IMR-90 (cell line): ENCODE results near the gene LMTK2. TPM values are rescaled to one million over a fixed set of nuclear protein-coding genes. Genes with fewer than 3 reads are reported as not detected.

Experiments
- ATAC-seq: fragments of 200-7000 bp; cut with Tn5 transposase; 2 replicates; pipeline ENCODE4 v1.9.1; 2020; ENCODE audit warnings: low read depth, mild to moderate bottlenecking, moderate library complexity
- BruUV-seq: library from RNA; stranded (reverse); fragments of 400-500 nt; replicated peaks from 2 replicates; lab custom pipeline; 2021; lab: Mats Ljungman, UMichigan
- CTCF ChIA-PET: fragments of 300-600 bp; formaldehyde crosslinking; extraction: SDS; loops from one replicate; lab custom pipeline; 2021; ENCODE audit warnings: antibody characterized with exemption; lab: Yijun Ruan, JAX
- POLR2A ChIA-PET: fragments of 300-600 bp; sonication (Branson Sonifier 250); formaldehyde crosslinking; loops from one replicate; lab custom pipeline; 2022; ENCODE audit warnings: antibody characterized with exemption; ENCODE audit not compliant: unreplicated experiment; lab: Charles Lee
- DNase-seq: peaks from one replicate; pipeline ENCODE4 v3.0.0; 2013
- H2AFZ ChIP-seq: replicated peaks from 2 replicates; pipeline ENCODE3; 2013; ENCODE audit warnings: low read length, mild to moderate bottlenecking; ENCODE audit not compliant: poor library complexity
- H2AK5ac ChIP-seq: 2 replicates; pipeline ENCODE4 v1.6.1; 2013; ENCODE audit warnings: low read depth, low read length, inconsistent platforms
- H2AK9ac ChIP-seq: replicated peaks from 2 replicates; pipeline ENCODE3; 2013; ENCODE audit warnings: mild to moderate bottlenecking, low read depth, low read length, moderate library complexity; ENCODE audit not compliant: poor library complexity
- H2BK120ac ChIP-seq: 2 replicates; pipeline ENCODE4 v1.6.1; 2013; ENCODE audit warnings: low read depth, low read length, inconsistent platforms
- H2BK15ac ChIP-seq: 3 replicates; pipeline ENCODE4 v1.6.1; 2013; ENCODE audit warnings: low read depth, low read length, inconsistent platforms
- H2BK20ac ChIP-seq: 2 replicates; pipeline ENCODE4 v1.6.1; 2013; ENCODE audit warnings: low read depth, mild to moderate bottlenecking, inconsistent platforms, low read length, moderate library complexity
- H2BK5ac ChIP-seq: 2 replicates; pipeline ENCODE4 v1.6.1; 2013; ENCODE audit warnings: mild to moderate bottlenecking, low read depth, low read length, inconsistent platforms; ENCODE audit not compliant: poor library complexity, severe bottlenecking
- H3K14ac ChIP-seq: replicated peaks from 2 replicates; pipeline ENCODE4 v1.6.1; 2013; ENCODE audit warnings: low read depth, low read length, inconsistent platforms
- H3K18ac ChIP-seq: 2 replicates; pipeline ENCODE4 v1.6.1; 2013; ENCODE audit warnings: low read depth, low read length, control low read depth
- H3K23ac ChIP-seq: 2 replicates; pipeline ENCODE4 v1.6.1; 2013; ENCODE audit warnings: low read depth, low read length, inconsistent platforms
- H3K27ac ChIP-seq: 2 replicates; pipeline ENCODE4 v1.5.1; 2013; ENCODE audit warnings: mild to moderate bottlenecking, control low read depth, low read length; ENCODE audit not compliant: insufficient read depth
- H3K27me3 ChIP-seq: 2 replicates; pipeline ENCODE4 v1.6.1; 2013; ENCODE audit warnings: low read length; ENCODE audit not compliant: control insufficient read depth, insufficient read depth
- H3K36me3 ChIP-seq: 2 replicates; pipeline ENCODE4 v1.6.1; 2013; ENCODE audit warnings: low read length, mixed read lengths; ENCODE audit not compliant: control insufficient read depth, insufficient read depth
- H3K4ac ChIP-seq: 2 replicates; pipeline ENCODE4 v1.6.1; 2013; ENCODE audit warnings: low read depth, low read length, inconsistent platforms
- H3K4me1 ChIP-seq: 2 replicates; pipeline ENCODE4 v1.6.1; 2013; ENCODE audit warnings: low read length, mixed read lengths; ENCODE audit not compliant: control insufficient read depth, insufficient read depth
- H3K4me2 ChIP-seq: 2 replicates; pipeline ENCODE4 v1.6.1; 2013; ENCODE audit warnings: low read depth, mild to moderate bottlenecking, control low read depth, low read length, moderate library complexity
- H3K4me3 ChIP-seq: 2 replicates; pipeline ENCODE4 v1.5.1; 2013; ENCODE audit warnings: low read depth, mild to moderate bottlenecking, control low read depth, low read length, moderate library complexity; ENCODE audit not compliant: insufficient read depth
- H3K56ac ChIP-seq: 2 replicates; pipeline ENCODE4 v1.6.1; 2013; ENCODE audit warnings: low read length, inconsistent platforms; ENCODE audit not compliant: insufficient read depth; ENCODE audit errors: extremely low read depth
- H3K79me1 ChIP-seq, 2 experiments: 2 replicates each; pipeline ENCODE4 v1.6.1; 2013; ENCODE audit warnings: low read length in 2 of 2, inconsistent platforms in 1 of 2, low read depth in 1 of 2
- H3K9ac ChIP-seq: 2 replicates; pipeline ENCODE4 v1.6.1; 2013; ENCODE audit warnings: low read depth, low read length, control low read depth
- H3K9me1 ChIP-seq: 2 replicates; pipeline ENCODE4 v1.6.1; 2013; ENCODE audit warnings: low read length, inconsistent platforms; ENCODE audit not compliant: insufficient read depth
- H3K9me3 ChIP-seq: 2 replicates; pipeline ENCODE4 v1.6.1; 2013; ENCODE audit warnings: low read length; ENCODE audit not compliant: control insufficient read depth, insufficient read depth
- H4K20me1 ChIP-seq: 2 replicates; pipeline ENCODE4 v1.6.1; 2013; ENCODE audit warnings: low read length, inconsistent platforms; ENCODE audit not compliant: insufficient read depth
- H4K5ac ChIP-seq: 2 replicates; pipeline ENCODE4 v1.6.1; 2013; ENCODE audit warnings: mild to moderate bottlenecking, low read depth, low read length, control low read depth
- H4K8ac ChIP-seq, 2 experiments: 2 replicates each; pipeline ENCODE4 v1.6.1; 2013; ENCODE audit warnings: low read depth in 2 of 2, low read length in 2 of 2, control low read depth in 1 of 2, inconsistent platforms in 1 of 2
- H4K91ac ChIP-seq: 2 replicates; pipeline ENCODE4 v1.6.1; 2013; ENCODE audit warnings: low read depth, low read length, inconsistent platforms; ENCODE audit not compliant: insufficient read depth
- BHLHE40 ChIP-seq: fragments of 150-350 bp; IDR thresholded peaks from 2 replicates; pipeline ENCODE4 v1.6.1; 2016; ENCODE audit warnings: mild to moderate bottlenecking, low read depth, low read length
- CTCF ChIP-seq: conservative IDR thresholded peaks from 2 replicates; pipeline ENCODE4 v1.5.1; 2012; ENCODE audit warnings: mild to moderate bottlenecking, low read depth, low read length, improper control_type of control experiment
- FOS ChIP-seq: fragments of 150-350 bp; IDR thresholded peaks from 2 replicates; pipeline ENCODE4 v1.6.1; 2016; ENCODE audit warnings: low read depth, low read length
- MAFK ChIP-seq: IDR thresholded peaks from 2 replicates; pipeline ENCODE4 v1.6.1; 2012; ENCODE audit warnings: low read depth, low read length, improper control_type of control experiment
- MAZ ChIP-seq: IDR thresholded peaks from 2 replicates; pipeline ENCODE4 v1.6.1; 2012; ENCODE audit warnings: low read depth, mild to moderate bottlenecking, low read length, improper control_type of control experiment, moderate library complexity, borderline replicate concordance
- NFE2L2 ChIP-seq: fragments of 150-350 bp; IDR thresholded peaks from 2 replicates; pipeline ENCODE4 v1.6.1; 2016; ENCODE audit warnings: low read depth, mild to moderate bottlenecking, low read length
- RCOR1 ChIP-seq: IDR thresholded peaks from 2 replicates; pipeline ENCODE4 v1.6.1; 2012; ENCODE audit warnings: mild to moderate bottlenecking, low read length, improper control_type of control experiment; ENCODE audit not compliant: insufficient replicate concordance
- WGBS, 2 experiments: methylation state at CpG; one replicate each; pipeline versions ENCODE4 v1.1.5 to v1.1.7; 2013; ENCODE audit warnings: missing lambda C conversion rate in 2 of 2; ENCODE audit not compliant: insufficient read length in 1 of 2; ENCODE audit errors: extremely low coverage in 2 of 2; 5-methylcytosine and 5-hydroxymethylcytosine counted together
- dilution Hi-C: fragments of 300-500 bp; cut with HindIII; formaldehyde crosslinking; loops from one replicate; pipeline ENCODE4 v1.14.3; 2018; ENCODE audit warnings: low sequenced_read_pairs; ENCODE audit not compliant: unreplicated experiment
- in situ Hi-C: fragments of 300-500 bp; cut with MboI; formaldehyde crosslinking; loops from 3 replicates; pipeline ENCODE4 v1.14.3; 2019; ENCODE audit warnings: low sequenced_read_pairs, inconsistent platforms, mixed read lengths
- intact Hi-C: fragments of 100-400 bp; cut with micrococcal nuclease; formaldehyde crosslinking; loops from 2 replicates; pipeline ENCODE4 v1.10.0; 2022
- polyA plus RNA-seq, 3 experiments: library from polyadenylated mRNA; depleted of rRNA; stranded (reverse); fragments of >200 nt; gene quantifications; 2 replicates each; pipeline ENCODE4 v1.2.3, GENCODE V29; 2012; ENCODE audit warnings: low replicate concordance in 1 of 3
- total RNA-seq: library from RNA; depleted of rRNA; stranded (reverse); fragments of >200 nt; gene quantifications from 2 replicates; pipeline ENCODE4 v1.2.3, GENCODE V29; 2012

Gene LMTK2
- total and polyA plus RNA-seq, 2 of the 4 experiments (the other 2 are of a cell fraction) = 4.4 to 5.0 TPM

GRCh38 chr7:98205162-98205845, 98.6 kb downstream of the LMTK2 start:
- Histone ChIP-seq H2AK9ac (no peak overlapping the region), H3K4me2 (no peak overlapping the region), H2BK120ac (no peak overlapping the region), H2BK15ac (no peak overlapping the region), H3K27me3 (no peaks in the 10 kb centered on the region), H3K18ac (no peak overlapping the region), H2AK5ac (no peak overlapping the region), H3K79me1 (peaks cover 2% of the 10 kb centered on the region in 2 experiments), H2AFZ (no peak overlapping the region), H3K9ac (no peak overlapping the region), H3K4me1 (no peaks in the 10 kb centered on the region), H3K23ac (no peak overlapping the region), H4K91ac (no peak overlapping the region), H3K27ac (no peak overlapping the region), H3K4ac (no peak overlapping the region), H3K14ac (no peak overlapping the region), H4K5ac (no peak overlapping the region), H3K9me3 (no peaks in the 10 kb centered on the region), H2BK20ac (no peak overlapping the region), H3K36me3 (peaks cover 16% of the 10 kb centered on the region), H3K9me1 (peaks cover 2% of the 10 kb centered on the region; the same call in 1 of the 2 replicates), H4K20me1 (no peaks in the 10 kb centered on the region), H2BK5ac (no peak overlapping the region), H3K4me3 (no peak overlapping the region), H3K56ac (no peak overlapping the region), H4K8ac (no peak overlapping the region)
- dilution Hi-C loops = no loop called here
- no peak for DNase-seq
- intact Hi-C loops = no loop called here
- BruUV-seq = no TSS peak
- no peak for ATAC-seq
- ChIA-PET CTCF (no interaction called here), POLR2A (no interaction called here)
- in situ Hi-C loops = no loop called here
- 94% methylated on average over 23 of the region's 47 CpGs; no CpG with 5 or more reads in 1 of the 2 experiments for WGBS, 2 experiments
- TF ChIP-seq FOS = no peak
- no peak for TF ChIP-seq BHLHE40
- TF ChIP-seq RCOR1 = no peak
- no peak for TF ChIP-seq NFE2L2
- no peak for TF ChIP-seq CTCF
- TF ChIP-seq MAZ = no peak
- TF ChIP-seq MAFK = no peak
